Mucosa of rectum (tissue), 2 donors: ENCODE measurements around the gene NETO2.
"Not testable (repeated sequence)": the region's sequence is repeated elsewhere in the genome, so short reads cannot be mapped to it uniquely, and the experiment has no call there.

Experiments used
- H3K27ac ChIP-seq, 2 donors: one replicate each; pipeline ENCODE4 v1.7.0; 2013; ENCODE audit warnings: inconsistent platforms in 2 of 2, low read depth in 2 of 2, low read length in 2 of 2
- H3K27me3 ChIP-seq, 2 donors: one replicate each; pipeline ENCODE4 v1.7.0; 2013; ENCODE audit warnings: low read length in 2 of 2; ENCODE audit not compliant: control insufficient read depth in 2 of 2, insufficient read depth in 2 of 2
- H3K36me3 ChIP-seq, 2 donors: one replicate each; pipeline ENCODE4 v1.7.0; 2013; ENCODE audit warnings: low read length in 2 of 2; ENCODE audit not compliant: control insufficient read depth in 2 of 2, insufficient read depth in 2 of 2
- H3K4me1 ChIP-seq, 2 donors: one replicate each; pipeline ENCODE4 v1.7.0; 2013; ENCODE audit warnings: low read length in 2 of 2, mild to moderate bottlenecking in 1 of 2; ENCODE audit not compliant: control insufficient read depth in 2 of 2, insufficient read depth in 2 of 2
- H3K4me3 ChIP-seq, 2 donors: one replicate each; pipeline ENCODE4 v1.7.0; 2013; ENCODE audit warnings: low read length in 2 of 2
- H3K9ac ChIP-seq, 2 donors: one replicate each; pipeline ENCODE4 v1.7.0; 2013; ENCODE audit warnings: low read length in 2 of 2, low read depth in 1 of 2, mild to moderate bottlenecking in 1 of 2
- H3K9me3 ChIP-seq, 2 donors: one replicate each; pipeline ENCODE4 v1.7.0; 2013; ENCODE audit warnings: low read length in 2 of 2; ENCODE audit not compliant: control insufficient read depth in 2 of 2
- donor health status: healthy.
- donor health status: Normal muscosa, but diverticular disease.

Gene NETO2

GRCh38 chr16:47143677-47144558, at the start of gene NETO2:
NETO2 (minus strand) TSS chr16:47143945; CDS start chr16:47143612, 333 bp downstream.
- H3K27ac ChIP-seq = peak within 1 kb of the TSS in 1 of 2 donors; percentile 63
- H3K9me3 ChIP-seq = no peaks in the 10 kb centered on the region
- H3K4me3 ChIP-seq = peak within 1 kb of the TSS; percentile 72 to 86
- H3K4me1 ChIP-seq = peaks cover 9 to 13% of the 10 kb centered on the region in 2 donors
- no peaks in the 10 kb centered on the region for H3K36me3 ChIP-seq
- H3K9ac ChIP-seq = peak within 1 kb of the TSS in 1 of 2 donors; percentile 38
- peaks cover 12 to 20% of the 10 kb centered on the region in 2 donors for H3K27me3 ChIP-seq

- no peaks in the 10 kb centered on the region for H3K27me3 ChIP-seq
- H3K27ac ChIP-seq = no peak overlapping the region
- no peak overlapping the region for H3K4me3 ChIP-seq
- H3K4me1 ChIP-seq = no peaks in the 10 kb centered on the region
- H3K9me3 ChIP-seq = no peaks in the 10 kb centered on the region
- no peak overlapping the region for H3K9ac ChIP-seq
- no peaks in the 10 kb centered on the region for H3K36me3 ChIP-seq
Measured at GRCh38 chr16:47182318-47182717, 38.6 kb upstream of the NETO2 start.

- not testable (repeated sequence) for H3K36me3 ChIP-seq, H3K9me3 ChIP-seq, H3K27me3 ChIP-seq, H3K4me1 ChIP-seq, H3K4me3 ChIP-seq, H3K9ac ChIP-seq, H3K27ac ChIP-seq
Measured at GRCh38 chr16:47181066-47181465, 37.3 kb upstream of the NETO2 start.

GRCh38 chr16:47180073-47180472, 36.3 kb upstream of the NETO2 start:
- no peaks in the 10 kb centered on the region for H3K4me1 ChIP-seq
- H3K9ac ChIP-seq = no peak overlapping the region
- H3K9me3 ChIP-seq = no peaks in the 10 kb centered on the region
- no peaks in the 10 kb centered on the region for H3K27me3 ChIP-seq
- H3K27ac ChIP-seq = no peak overlapping the region
- no peak overlapping the region for H3K4me3 ChIP-seq
- no peaks in the 10 kb centered on the region for H3K36me3 ChIP-seq

- no peak overlapping the region for H3K27ac ChIP-seq
- H3K9ac ChIP-seq = no peak overlapping the region
- no peak overlapping the region for H3K4me3 ChIP-seq
- no peaks in the 10 kb centered on the region for H3K4me1 ChIP-seq
- no peaks in the 10 kb centered on the region for H3K27me3 ChIP-seq
- no peaks in the 10 kb centered on the region for H3K36me3 ChIP-seq
- no peaks in the 10 kb centered on the region for H3K9me3 ChIP-seq
Measured at GRCh38 chr16:47175152-47175551, 31.4 kb upstream of the NETO2 start.

DNA sequence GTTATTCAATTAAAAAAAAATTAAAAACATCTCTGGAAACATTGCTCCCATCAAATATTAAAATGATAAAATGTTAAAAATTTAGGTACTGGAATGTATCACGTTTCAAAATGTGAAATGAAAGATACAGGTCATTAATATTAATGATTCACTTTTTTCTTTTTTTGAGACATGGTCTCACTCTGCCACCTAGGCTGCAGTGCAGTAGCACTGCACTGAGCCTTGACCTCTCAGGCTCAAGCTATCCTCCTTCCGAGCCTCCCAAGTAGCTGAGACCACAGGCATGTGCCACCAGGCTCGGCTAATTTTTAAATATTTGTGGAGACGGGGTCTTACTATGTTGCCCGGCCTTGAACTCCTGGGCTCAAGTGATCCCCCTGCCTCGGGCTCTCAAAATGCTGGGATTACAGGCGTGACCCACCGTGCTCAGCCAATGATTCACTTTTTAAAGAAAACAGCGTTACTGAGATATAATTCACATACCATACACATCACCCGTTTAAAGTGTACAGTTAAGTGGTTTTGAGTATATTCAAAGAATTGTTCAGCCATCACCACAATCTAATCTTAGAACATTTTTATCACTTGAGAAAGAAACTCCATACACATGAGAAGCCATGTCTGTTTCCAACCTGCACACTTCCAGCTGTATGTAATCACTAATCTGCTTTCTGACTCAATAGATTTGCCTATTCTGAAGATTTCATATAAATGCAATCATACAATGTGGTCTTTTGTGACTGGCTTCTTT, 19.1 kb upstream of the NETO2 start:
- Histone ChIP-seq H3K4me3 (no peak overlapping the region), H3K9ac (no peak overlapping the region), H3K27ac (no peak overlapping the region), H3K27me3 (no peaks in the 10 kb centered on the region), H3K9me3 (no peaks in the 10 kb centered on the region), H3K36me3 (peaks cover 3 to 9% of the 10 kb centered on the region in 2 donors), H3K4me1 (no peaks in the 10 kb centered on the region)

- Histone ChIP-seq H3K27me3 (no peaks in the 10 kb centered on the region), H3K4me1 (no peaks in the 10 kb centered on the region), H3K9ac (no peak overlapping the region), H3K4me3 (no peak overlapping the region), H3K27ac (no peak overlapping the region), H3K36me3 (peaks cover 3 to 9% of the 10 kb centered on the region in 2 donors), H3K9me3 (no peaks in the 10 kb centered on the region)
Measured at GRCh38 chr16:47161464-47161863, 17.7 kb upstream of the NETO2 start.

DNA sequence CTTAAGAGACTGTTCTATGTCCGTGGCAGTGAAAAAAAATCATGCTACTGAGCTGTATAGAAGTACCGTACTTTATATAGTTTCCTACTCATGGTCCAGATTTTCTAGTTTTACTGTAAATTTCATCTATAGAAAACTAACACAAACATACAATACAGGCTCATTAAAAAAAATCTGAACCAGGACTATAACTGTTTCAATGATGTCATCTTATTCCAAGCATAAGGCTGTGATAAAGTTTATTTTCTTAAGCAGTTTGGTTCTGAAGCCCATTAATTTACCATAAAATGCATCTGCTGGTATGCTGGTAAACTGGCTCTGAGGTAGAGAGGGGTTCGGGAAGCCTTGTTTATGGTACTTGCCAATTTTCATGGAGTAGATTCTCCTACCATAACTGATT, 16.7 kb upstream of the NETO2 start:
- no peaks in the 10 kb centered on the region for H3K9me3 ChIP-seq
- H3K27ac ChIP-seq = no peak overlapping the region
- no peak overlapping the region for H3K4me3 ChIP-seq
- no peaks in the 10 kb centered on the region for H3K27me3 ChIP-seq
- no peak overlapping the region for H3K9ac ChIP-seq
- H3K36me3 ChIP-seq = peaks cover 3 to 9% of the 10 kb centered on the region in 2 donors
- H3K4me1 ChIP-seq = no peaks in the 10 kb centered on the region

DNA sequence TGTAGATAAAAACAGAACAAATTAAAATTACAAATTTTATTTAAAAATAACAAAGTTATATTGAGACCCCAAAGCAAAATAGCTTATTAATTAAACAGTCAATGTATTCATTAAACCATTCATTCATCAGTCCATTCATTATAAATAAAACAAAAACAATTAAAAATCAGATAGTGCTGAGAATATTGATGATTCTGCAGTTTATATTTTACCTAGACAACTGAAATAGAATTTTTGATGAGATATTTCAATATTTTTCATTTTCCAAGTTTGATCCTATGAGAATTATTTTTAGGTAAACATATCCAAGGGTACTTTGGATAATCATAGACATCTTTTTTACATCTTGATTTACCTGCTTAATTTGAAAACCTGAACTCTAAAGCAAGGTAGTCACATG, 15.2 kb upstream of the NETO2 start:
- Histone ChIP-seq H3K36me3 (peaks cover 3 to 9% of the 10 kb centered on the region in 2 donors), H3K4me3 (no peak overlapping the region)

DNA sequence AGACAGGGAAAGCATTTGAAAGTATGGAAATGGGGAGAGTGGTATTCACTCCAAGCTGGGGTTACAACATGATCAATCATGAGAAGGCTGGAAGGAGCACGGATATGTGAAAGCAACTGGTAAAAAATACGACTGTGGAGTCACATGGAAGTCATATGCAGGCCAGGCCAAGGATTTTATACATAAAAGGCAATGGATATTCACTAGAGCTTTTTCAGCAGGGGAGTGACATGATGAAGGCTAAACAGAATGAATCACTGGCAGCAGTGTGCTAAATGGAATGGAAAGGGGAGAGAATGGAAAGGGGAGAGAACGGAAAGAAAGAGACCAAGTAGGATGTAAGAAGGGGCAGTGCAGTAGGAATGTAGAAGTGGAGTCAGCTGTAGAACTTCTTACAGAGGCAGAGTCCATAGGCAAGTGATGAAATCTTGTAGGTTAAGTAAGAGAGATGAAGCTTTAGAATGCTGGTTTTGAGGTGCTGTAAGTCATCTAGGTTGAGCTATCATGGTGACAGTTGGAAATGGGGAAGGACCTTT, 13.0 kb upstream of the NETO2 start:
- Histone ChIP-seq H3K9me3 (no peaks in the 10 kb centered on the region), H3K4me1 (no peaks in the 10 kb centered on the region), H3K9ac (no peak overlapping the region), H3K36me3 (peaks cover 7 to 13% of the 10 kb centered on the region in 2 donors), H3K27me3 (no peaks in the 10 kb centered on the region), H3K27ac (no peak overlapping the region), H3K4me3 (no peak overlapping the region)

More for the DNA sequence above, 15.2 kb upstream of the NETO2 start:
- Histone ChIP-seq H3K27me3 (no peaks in the 10 kb centered on the region), H3K9ac (no peak overlapping the region), H3K4me1 (no peaks in the 10 kb centered on the region), H3K9me3 (no peaks in the 10 kb centered on the region), H3K27ac (no peak overlapping the region)
